ENCODE results near the gene KCNQ5.

GRCh38 chr6:72861059-72861458 is 239.2 kb downstream of the KCNQ5 start:
- TF ChIP-seq CTCF (IDR thresholded peaks at IDR 0.05) (no peak), POLR2A (IDR thresholded peaks at IDR 0.05) (no peak)
